ENCODE data around the gene NCOA5. TPM values are rescaled to one million over a fixed set of nuclear protein-coding genes. Genes with fewer than 3 reads are reported as not detected.

NCOA5 gene
- total and polyA plus RNA-seq, 3 donors from 2014 or later: 55.6 to 66.2 (median 64.0) TPM

DNA sequence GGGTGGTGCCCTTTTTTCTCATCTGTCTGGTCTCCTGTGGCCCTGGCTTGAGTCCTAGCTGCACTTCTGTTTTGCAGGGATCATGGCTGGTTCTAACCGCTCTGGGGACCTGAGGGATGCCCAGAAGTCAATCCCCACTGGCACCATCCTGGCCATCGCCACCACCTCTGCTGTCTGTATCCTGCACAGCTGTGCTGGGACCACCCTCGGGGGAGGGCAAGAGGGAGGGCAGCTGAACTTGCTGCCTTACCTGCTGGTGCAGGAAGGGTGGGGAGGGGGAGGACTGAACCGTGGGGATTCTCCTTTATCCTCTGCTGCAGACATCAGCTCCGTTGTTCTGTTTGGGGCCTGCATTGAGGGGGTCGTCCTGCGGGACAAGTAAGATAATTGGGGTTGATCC lies 46.2 kb downstream of the NCOA5 start:
- Histone ChIP-seq H3K36me3 (ENCODE audit: low read depth, missing control alignments) (no peaks in the 10 kb centered on the region), H3K4me3 (no peak overlapping the region)
- 46 to 59% methylated on average over 4 to 7 of the region's 7 CpGs for WGBS, 2 donors

DNA sequence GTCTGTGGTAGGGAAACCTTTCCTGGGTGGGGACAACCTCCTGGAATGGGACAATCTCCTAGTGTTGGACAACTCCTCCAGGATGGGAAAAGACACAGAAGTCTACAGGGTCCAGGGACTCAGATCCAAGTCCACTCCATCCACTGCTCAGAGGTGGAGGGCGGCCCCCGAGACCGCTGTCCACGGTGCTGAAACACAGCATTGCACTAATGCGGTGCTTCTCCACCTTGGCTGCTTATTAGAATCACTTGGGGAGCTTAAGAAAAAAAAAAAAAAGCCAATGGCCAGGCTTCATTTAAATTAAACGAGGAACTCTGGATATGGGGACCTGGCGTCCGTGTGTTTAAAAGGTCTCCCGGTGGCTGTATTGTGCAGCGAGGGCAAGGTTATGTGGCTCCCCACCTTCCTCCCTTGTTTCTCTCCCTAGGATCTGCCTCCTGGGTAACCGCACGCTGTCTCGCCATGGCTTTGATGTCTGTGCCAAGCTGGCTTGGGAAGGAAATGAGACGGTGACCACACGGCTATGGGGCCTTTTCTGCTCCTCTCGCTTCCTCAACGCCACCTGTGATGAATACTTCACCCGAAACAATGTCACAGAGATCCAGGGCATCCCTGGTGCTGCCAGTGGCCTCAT lies 48.7 kb downstream of the NCOA5 start:
- no peaks in the 10 kb centered on the region for H3K4me1 ChIP-seq
- peak; percentile 60 for DNase-seq
- no peaks in the 10 kb centered on the region for H3K9me3 ChIP-seq
- H3K36me3 ChIP-seq (ENCODE audit: low read depth, missing control alignments): no peaks in the 10 kb centered on the region
- H3K27me3 ChIP-seq: no peaks in the 10 kb centered on the region
- intact Hi-C loops (cut with DNase I; ENCODE audit: low total_unique reads): no loop called here
- TF ChIP-seq, protein P1, sequence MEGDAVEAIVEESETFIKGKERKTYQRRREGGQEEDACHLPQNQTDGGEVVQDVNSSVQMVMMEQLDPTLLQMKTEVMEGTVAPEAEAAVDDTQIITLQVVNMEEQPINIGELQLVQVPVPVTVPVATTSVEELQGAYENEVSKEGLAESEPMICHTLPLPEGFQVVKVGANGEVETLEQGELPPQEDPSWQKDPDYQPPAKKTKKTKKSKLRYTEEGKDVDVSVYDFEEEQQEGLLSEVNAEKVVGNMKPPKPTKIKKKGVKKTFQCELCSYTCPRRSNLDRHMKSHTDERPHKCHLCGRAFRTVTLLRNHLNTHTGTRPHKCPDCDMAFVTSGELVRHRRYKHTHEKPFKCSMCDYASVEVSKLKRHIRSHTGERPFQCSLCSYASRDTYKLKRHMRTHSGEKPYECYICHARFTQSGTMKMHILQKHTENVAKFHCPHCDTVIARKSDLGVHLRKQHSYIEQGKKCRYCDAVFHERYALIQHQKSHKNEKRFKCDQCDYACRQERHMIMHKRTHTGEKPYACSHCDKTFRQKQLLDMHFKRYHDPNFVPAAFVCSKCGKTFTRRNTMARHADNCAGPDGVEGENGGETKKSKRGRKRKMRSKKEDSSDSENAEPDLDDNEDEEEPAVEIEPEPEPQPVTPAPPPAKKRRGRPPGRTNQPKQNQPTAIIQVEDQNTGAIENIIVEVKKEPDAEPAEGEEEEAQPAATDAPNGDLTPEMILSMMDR (IDR thresholded peaks at IDR 0.05): no peak
- TF ChIP-seq POLR2A (IDR thresholded peaks at IDR 0.05): no peak
- 22 to 26% methylated on average over 13 to 18 of the region's 18 CpGs for WGBS, 2 donors
- H3K27ac ChIP-seq: no peak overlapping the region
- H3K4me3 ChIP-seq: no peak overlapping the region

More for the DNA sequence above, 46.2 kb downstream of the NCOA5 start:
- intact Hi-C loops (cut with DNase I; ENCODE audit: low total_unique reads): no loop called here
- Histone ChIP-seq H3K4me1 (no peaks in the 10 kb centered on the region), H3K27me3 (no peaks in the 10 kb centered on the region), H3K9me3 (no peaks in the 10 kb centered on the region), H3K27ac (no peak overlapping the region)
- TF ChIP-seq, protein P1 (IDR thresholded peaks at IDR 0.05): no peak
- no peak for TF ChIP-seq POLR2A (IDR thresholded peaks at IDR 0.05)
- no peak for DNase-seq

DNA sequence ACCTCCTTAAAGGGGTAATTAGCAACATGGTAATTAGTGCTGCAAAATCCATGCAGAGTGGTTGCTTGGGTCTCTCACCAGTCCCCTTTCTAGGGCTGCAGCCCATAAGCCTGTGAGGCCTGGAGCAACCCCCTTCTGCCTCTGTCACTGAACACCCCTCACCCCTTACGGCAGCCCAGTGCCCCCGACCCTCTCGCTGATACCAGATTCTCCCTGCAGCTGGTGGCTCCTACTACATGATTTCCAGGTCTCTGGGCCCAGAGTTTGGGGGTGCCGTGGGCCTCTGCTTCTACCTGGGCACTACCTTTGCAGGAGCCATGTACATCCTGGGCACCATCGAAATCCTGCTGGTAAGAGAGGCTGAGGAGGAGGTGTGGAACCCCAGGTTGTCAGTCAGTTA lies 52.7 kb downstream of the NCOA5 start:
- Histone ChIP-seq H3K27ac (no peak overlapping the region), H3K4me3 (no peak overlapping the region), H3K4me1 (no peaks in the 10 kb centered on the region), H3K9me3 (no peaks in the 10 kb centered on the region), H3K36me3 (ENCODE audit: low read depth, missing control alignments) (no peaks in the 10 kb centered on the region), H3K27me3 (no peaks in the 10 kb centered on the region)
- DNase-seq: no peak
- TF ChIP-seq POLR2A (IDR thresholded peaks at IDR 0.05): no peak
- TF ChIP-seq, protein P1 (IDR thresholded peaks at IDR 0.05): no peak
- WGBS, 2 donors: 77 to 89% methylated on average over 2 to 5 of the region's 5 CpGs
- intact Hi-C loops (cut with DNase I; ENCODE audit: low total_unique reads): no loop called here

- no peak overlapping the region for H3K4me3 ChIP-seq
- no peaks in the 10 kb centered on the region for H3K9me3 ChIP-seq
- no peaks in the 10 kb centered on the region for H3K27me3 ChIP-seq
- H3K27ac ChIP-seq: no peak overlapping the region
- TF ChIP-seq POLR2A (IDR thresholded peaks at IDR 0.05): no peak
- TF ChIP-seq, protein P1 (IDR thresholded peaks at IDR 0.05): no peak
- intact Hi-C loops (cut with DNase I; ENCODE audit: low total_unique reads): no loop called here
- H3K4me1 ChIP-seq: peaks cover 4% of the 10 kb centered on the region
- no peak for DNase-seq
- WGBS, 2 donors: 87 to 92% methylated on average over 5 to 8 of the region's 8 CpGs
- H3K36me3 ChIP-seq (ENCODE audit: low read depth, missing control alignments): no peaks in the 10 kb centered on the region
These were observed 53.4 kb downstream of the NCOA5 start for GRCh38 chr20:46036370-46036769.

DNA sequence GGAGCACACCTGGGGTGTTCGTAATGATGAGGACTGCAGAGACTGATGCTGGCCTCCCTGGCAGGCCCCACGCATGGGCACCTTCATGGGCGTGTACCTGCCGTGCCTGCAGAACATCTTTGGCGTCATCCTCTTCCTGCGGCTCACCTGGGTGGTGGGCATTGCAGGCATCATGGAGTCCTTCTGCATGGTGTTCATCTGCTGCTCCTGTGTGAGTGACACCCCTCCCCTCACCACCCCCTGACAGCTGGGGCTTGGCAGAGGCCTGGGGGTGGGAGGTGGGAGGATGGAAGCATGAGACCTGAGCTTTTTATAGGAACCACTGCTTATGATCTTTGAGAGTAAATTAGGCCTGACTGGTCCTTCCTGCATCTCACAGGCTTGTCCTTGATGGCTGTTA lies 54.0 kb downstream of the NCOA5 start:
- Histone ChIP-seq H3K4me3 (no peak overlapping the region), H3K27ac (no peak overlapping the region), H3K9me3 (no peaks in the 10 kb centered on the region), H3K4me1 (peaks cover 4% of the 10 kb centered on the region), H3K27me3 (no peaks in the 10 kb centered on the region), H3K36me3 (ENCODE audit: low read depth, missing control alignments) (no peaks in the 10 kb centered on the region)
- intact Hi-C loops (cut with DNase I; ENCODE audit: low total_unique reads): no loop called here
- WGBS, 2 donors: 55 to 86% methylated on average over 2 to 6 of the region's 6 CpGs
- DNase-seq: no peak
- TF ChIP-seq POLR2A (IDR thresholded peaks at IDR 0.05): no peak
- TF ChIP-seq, protein P1 (IDR thresholded peaks at IDR 0.05): no peak
